Body of pancreas (tissue), 4 donors: ENCODE results near the gene AMBRA1.

Experiments
- POLR2A ChIP-seq, 3 donors: fragments of 450-650 bp; IDR thresholded peaks; one replicate each; pipeline ENCODE4 v1.6.1; 2016; ENCODE audit warnings: antibody characterized with exemption in 3 of 3, mild to moderate bottlenecking in 2 of 3
- TF ChIP-seq, protein P1 (sequence below), 7 experiments: fragments of 450-650 bp in 4 of 7; fragments of 200-600 bp in 3 of 7; sonication (generic) in 3 of 7; IDR thresholded peaks; one replicate each; pipeline ENCODE4 v1.5.1; 2016 to 2019; ENCODE audit warnings: antibody characterized with exemption in 7 of 7

DNA sequence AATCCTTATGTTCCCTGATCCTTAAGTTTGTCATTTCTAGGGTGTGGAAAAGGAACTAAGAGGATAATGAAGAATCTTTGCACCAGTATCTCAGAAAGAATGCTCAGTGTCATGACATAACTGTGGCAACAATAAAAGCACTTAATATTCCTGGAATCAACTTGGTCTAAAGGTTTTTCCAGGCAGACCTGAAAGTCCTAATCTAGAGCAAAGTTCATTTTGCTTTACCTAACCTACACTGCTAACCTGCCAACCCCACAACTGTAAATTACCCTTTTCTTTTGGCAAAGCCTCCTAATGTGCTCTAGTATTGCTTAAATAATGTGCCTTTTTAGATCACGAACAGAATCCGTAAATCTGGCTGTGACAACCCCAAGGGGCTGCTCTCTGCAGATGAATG, 82.5 kb downstream of the AMBRA1 start:
- TF ChIP-seq, protein P1, sequence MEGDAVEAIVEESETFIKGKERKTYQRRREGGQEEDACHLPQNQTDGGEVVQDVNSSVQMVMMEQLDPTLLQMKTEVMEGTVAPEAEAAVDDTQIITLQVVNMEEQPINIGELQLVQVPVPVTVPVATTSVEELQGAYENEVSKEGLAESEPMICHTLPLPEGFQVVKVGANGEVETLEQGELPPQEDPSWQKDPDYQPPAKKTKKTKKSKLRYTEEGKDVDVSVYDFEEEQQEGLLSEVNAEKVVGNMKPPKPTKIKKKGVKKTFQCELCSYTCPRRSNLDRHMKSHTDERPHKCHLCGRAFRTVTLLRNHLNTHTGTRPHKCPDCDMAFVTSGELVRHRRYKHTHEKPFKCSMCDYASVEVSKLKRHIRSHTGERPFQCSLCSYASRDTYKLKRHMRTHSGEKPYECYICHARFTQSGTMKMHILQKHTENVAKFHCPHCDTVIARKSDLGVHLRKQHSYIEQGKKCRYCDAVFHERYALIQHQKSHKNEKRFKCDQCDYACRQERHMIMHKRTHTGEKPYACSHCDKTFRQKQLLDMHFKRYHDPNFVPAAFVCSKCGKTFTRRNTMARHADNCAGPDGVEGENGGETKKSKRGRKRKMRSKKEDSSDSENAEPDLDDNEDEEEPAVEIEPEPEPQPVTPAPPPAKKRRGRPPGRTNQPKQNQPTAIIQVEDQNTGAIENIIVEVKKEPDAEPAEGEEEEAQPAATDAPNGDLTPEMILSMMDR (IDR thresholded peaks at IDR 0.05), result no peak
- no peak for TF ChIP-seq POLR2A (IDR thresholded peaks at IDR 0.05)
